NCI-H1417 treated with DMSO at 0.1 percent for 48 hours (cell line): Measurements from ENCODE around the gene NHLH1.
"Not testable (repeated sequence)": the region's sequence is repeated elsewhere in the genome, so short reads cannot be mapped to it uniquely, and the experiment has no call there.

Experiments used
- DNase-seq: peaks from one replicate; lab custom pipeline; 2025; lab: John Stamatoyannopoulos, UW

The NHLH1 gene

DNA sequence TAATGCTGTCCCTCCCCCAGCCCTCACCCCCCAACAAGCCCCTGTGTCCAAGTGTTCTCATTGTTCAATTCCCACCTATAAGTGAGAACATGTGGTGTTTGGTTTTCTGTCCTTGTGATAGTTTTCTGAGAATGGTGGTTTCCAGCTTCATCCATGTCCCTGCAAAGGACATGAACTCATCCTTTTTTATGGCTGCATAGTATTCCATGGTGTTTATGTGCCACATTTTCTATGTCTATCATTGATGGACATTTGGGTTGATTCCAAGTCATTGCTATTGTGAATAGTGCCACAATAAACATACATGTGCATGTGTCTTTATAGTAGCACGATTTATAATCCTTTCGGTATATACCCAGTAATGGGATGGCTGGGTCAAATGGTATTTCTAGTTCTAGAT is 17.9 kb downstream of the NHLH1 start:
- DNase-seq, result not testable (repeated sequence)

DNA sequence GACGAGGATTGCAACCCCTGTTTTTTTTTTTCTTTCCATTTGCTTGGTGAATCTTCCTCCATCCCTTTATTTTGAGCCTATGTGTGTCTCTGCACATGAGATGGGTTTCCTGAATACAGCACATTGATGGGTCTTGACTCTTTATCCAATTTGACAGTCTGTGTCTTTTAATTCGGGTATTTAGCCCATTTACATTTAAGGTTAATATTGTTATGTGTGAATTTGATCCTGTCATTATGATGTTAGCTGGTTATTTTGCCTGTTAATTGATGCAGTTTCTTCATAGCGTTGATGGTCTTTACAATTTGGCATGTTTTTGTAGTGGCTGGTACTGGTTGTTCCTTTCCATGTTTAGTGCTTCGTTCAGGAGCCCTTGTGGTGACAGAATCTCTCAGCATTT is 21.5 kb downstream of the NHLH1 start:
- DNase-seq, result not testable (repeated sequence)

DNA sequence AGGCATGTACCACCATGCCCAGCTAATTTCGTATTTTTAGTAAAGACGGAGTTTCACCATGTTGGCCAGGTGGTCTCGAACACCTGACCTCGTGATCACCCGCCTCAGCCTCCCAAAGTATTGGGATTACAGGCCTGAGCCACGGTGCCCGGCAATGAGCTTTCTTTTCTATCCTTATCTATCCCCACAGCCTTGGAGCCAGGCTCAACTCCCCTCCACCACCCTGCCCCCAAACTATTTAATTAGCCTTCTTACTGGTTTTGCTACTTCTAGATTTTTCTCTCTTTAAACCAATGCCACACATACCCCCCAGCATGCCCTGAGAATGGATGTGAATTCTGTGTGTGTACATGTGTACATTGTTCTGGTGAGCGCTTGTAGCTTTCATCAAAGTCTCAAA is 27.8 kb downstream of the NHLH1 start:
- no peak for DNase-seq

DNA sequence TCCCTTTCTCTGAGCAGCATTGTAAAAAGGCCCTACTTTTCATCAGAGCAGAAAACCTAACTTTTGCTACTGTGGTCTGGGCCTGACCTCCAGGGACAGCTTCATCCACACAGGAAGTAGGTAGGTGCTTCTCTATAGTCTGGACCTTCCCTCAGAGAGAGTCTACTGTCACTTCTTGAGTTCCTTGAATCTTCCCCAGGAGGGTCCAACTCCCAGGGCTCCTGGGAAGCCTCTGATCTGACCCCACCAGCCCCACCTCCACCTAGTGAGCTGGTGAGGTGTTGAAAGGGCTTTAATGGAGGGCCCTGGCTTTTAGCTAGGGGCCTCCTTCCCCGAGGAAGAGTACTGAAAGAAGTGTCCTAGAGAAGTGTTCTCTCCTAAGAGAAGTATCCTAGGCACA is 30.8 kb downstream of the NHLH1 start:
- no peak for DNase-seq

GRCh38 chr1:160398823-160399222 is 32.0 kb downstream of the NHLH1 start:
- DNase-seq, result no peak

GRCh38 chr1:160399544-160400222 is 32.8 kb downstream of the NHLH1 start:
- DNase-seq, result no peak

GRCh38 chr1:160400223-160400645 is 33.4 kb downstream of the NHLH1 start, which contains the start of gene VANGL2:
VANGL2 (plus strand) TSS chr1:160400564; CDS start chr1:160415838, 15,274 bp downstream.
- peak; percentile 15 for DNase-seq

DNA sequence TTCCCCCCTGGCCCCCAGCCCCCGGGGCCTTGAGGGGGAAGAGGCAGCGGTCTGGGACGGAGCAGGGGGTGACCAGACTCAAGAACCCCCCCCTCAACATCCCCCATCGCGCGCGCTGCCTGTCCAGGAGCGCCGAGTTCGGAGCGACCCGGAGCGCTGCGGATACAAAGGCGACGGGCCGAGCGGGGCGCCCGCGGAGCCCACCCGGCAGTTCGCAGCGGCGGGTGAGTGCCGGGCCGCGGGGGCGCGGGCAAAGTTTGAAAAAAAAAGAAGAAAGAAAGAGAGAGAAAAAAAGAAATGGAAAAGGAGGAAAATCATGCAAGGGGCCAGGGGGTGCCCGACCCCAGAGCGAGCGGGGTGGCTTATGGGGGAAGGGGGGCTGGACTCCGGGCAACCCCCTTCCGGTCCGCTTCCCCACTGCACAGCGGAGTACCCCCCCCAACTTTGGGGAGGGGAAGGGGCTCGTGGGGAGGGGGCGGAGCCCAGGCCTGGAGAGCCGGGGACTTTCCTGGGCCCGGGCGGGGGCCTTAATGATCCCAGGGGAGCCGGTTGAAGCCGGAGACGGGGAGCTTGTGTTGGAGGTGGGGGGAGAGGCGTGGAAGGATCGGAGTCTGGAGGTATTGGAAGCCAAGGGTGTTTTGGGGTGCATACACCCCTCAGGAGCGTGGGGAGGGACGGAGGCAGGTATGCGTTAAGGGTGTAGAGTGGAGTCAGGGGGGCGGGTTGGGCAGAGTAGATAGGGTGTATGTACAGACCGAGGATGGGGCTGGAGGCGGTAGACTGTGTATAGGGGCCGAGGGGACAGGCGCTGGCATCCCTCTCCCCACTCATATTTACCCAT is 34.0 kb downstream of the NHLH1 start:
- no peak for DNase-seq

DNA sequence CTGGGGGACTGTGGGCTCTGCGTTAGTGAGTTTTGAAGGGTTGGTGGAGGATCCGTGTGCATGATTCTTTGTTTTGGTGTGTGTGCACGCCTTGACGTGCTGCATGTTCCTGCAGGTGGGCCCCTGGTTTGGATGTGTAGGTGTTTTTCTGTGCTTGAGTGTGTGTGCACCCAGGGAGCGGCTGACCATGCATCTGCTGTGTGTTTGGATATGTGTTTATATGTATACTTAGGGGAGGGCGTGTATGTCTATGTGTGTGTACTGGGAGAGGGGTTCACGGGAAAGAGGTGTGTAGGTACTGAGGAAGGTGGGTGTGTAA is 34.6 kb downstream of the NHLH1 start:
- DNase-seq, result no peak

GRCh38 chr1:160402001-160402795 is 35.3 kb downstream of the NHLH1 start:
- DNase-seq, result no peak

DNA sequence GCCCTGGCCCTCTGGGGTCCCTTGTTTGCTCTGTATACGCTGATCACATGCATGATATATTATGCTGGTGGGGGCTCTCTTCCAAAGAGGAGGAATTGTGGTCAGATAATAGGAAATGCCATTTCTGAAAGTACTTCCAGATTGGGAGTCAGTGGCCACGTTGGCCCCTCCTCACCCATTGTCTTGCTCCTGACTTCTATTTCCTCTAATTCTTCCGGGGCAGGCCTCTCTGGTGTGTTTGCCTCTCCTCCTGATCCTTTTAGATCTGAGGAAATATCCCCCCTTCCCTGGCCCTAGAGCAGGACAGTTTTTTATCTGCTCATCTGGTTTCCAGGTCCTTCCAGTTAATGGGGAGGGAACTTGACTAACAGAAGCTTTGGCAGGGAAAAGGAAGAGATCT is 36.4 kb downstream of the NHLH1 start:
- no peak for DNase-seq

GRCh38 chr1:160404094-160404493 is 37.2 kb downstream of the NHLH1 start:
- no peak for DNase-seq

DNA sequence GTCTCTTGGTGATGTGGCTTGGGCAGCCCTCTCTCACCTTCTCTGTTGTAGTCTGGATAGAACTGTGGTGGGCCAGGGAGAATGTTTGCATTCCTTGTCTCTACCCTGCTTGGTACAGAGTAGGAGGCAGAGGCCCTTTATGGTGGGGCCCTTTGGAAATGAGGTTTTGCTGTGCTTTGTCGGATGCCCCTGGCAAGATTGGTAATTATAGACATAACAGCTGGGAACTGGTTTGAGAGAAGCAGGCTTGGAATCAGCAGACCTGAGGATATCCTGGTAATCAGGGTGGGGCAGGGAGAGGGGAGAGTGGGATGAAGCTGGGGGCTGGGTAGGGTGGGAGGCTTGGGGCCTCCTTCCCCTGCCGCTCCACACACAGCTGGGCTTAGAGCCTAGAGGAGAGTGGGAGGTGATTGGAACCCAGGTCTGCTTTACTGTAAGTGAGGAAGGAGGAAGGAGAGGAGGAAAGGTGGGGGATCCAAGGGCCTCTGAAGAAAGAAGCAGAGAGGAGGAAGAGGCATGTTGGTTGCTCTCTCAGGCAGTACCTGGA is 38.5 kb downstream of the NHLH1 start:
- DNase-seq, result no peak

- no peak for DNase-seq
Measured at GRCh38 chr1:160406131-160406968, 39.5 kb downstream of the NHLH1 start.

DNA sequence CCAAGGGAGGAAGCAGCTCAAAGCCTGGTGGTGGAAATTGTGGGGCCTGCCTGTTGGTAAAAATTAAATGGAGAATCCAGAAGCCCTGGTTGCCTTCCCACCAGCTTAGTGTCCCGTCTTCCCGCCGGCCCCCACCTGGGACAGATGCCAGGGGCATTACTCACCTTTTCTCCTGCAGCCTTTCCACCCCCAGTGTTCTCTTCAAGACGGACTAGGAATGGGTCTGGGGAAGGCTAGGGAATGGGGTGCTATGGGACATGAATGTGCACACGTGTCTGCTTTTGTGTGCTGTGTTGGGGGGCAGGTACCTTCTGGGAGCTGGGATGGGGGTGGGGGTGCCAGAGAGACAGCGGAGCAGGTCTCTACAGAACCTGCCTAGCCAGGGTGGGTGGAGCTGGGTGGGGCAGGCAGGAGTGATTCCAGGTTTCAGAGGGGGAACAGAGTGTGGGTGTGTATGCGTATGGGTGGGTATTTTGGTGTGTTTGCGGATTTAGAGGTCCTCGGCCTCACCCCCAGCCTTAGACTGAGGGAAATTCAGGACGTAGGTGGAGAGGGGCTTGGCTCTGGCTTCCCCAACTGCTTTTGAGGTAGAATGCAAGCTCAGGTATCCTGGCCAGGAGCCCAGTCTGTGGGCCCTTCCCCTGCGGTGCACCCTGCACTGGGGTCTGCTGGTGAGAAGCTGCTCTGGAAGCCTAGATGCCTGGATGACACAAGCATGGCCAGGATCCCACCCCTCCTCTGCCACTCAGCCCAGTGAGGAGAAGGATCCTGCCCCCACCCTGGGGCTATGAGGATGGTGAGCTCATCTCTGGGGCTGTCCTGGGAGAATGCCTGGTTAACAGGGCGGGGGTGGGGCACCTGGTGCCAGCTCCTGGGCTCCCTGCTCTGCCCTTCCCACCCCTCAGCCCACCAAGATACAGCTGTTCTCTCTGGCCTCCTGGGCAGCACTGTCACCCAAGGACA is 41.2 kb downstream of the NHLH1 start:
- no peak for DNase-seq

GRCh38 chr1:160408864-160409263 is 42.0 kb downstream of the NHLH1 start:
- DNase-seq, result no peak

GRCh38 chr1:160409486-160409885 is 42.6 kb downstream of the NHLH1 start:
- no peak for DNase-seq

GRCh38 chr1:160410406-160411005 is 43.6 kb downstream of the NHLH1 start:
- no peak for DNase-seq

- no peak for DNase-seq
Measured at GRCh38 chr1:160411271-160412027, 44.6 kb downstream of the NHLH1 start.
